Islet of Langerhans (tissue), 1 donor: Measurements from ENCODE around the gene CYP2B6.
"Not testable (repeated sequence)": the region's sequence is repeated elsewhere in the genome, so short reads cannot be mapped to it uniquely, and the experiment has no call there.

Experiments used
- FAIRE-seq: peaks from one replicate; lab custom pipeline; 2011; peaks lifted over from hg19 to GRCh38; lab: Jason Lieb, UNC

The CYP2B6 gene

GRCh38 chr19:40980743-40981442 lies 10.2 kb upstream of the CYP2B6 start:
- not testable (repeated sequence) for FAIRE-seq

- FAIRE-seq: no peak
These were observed 9.5 kb upstream of the CYP2B6 start for GRCh38 chr19:40981591-40981990.

DNA sequence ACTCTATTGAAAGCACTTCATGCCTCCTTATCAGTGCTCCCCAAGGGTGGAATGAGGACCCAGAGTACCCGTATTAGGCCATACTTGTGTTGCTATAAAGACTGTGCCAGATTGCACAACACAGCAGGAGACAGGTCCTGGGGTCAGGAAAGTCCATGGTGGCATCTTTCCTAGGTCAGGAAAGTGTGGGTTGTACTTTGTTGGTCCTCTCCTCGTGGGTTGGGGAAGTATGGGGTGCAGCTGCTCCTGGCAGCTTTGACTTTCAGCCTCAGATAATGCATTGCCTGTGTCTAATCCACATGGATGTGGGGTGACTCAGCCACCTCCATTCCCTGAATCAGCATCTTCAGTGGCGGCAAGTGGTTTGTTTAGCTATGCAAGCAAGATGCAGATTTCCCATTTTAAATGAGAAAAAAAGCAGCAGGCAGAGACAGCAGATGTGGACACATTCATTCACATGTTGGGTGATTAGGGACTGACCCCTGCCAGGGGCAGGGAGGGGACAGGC lies 8.4 kb upstream of the CYP2B6 start:
- FAIRE-seq: no peak

GRCh38 chr19:40989453-40989852 lies 1.6 kb upstream of the CYP2B6 start:
- no peak for FAIRE-seq

DNA sequence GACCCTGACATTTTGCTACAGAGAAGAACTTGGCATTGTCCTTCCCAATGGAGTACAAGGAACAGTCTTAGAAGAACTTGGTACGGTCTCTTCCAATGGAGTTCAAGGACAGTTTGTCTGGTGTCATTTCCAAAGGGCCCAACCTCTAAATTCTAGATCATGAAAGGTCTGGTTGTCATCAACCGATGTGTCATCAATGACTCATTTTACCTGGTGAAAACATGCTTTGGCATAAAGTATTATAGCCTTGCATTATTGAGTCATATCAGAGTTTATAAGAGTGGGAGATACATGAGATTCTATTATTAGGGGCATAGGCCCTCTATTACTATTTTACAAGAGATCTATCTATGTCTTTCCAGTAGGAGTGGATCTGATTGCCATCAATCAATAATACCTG lies 4.3 kb downstream of the CYP2B6 start:
- FAIRE-seq: no peak

- FAIRE-seq: not testable (repeated sequence)
These were observed 7.9 kb downstream of the CYP2B6 start for GRCh38 chr19:40999018-40999417.

- no peak for FAIRE-seq
These were observed 9.2 kb downstream of the CYP2B6 start for GRCh38 chr19:41000310-41000737.

DNA sequence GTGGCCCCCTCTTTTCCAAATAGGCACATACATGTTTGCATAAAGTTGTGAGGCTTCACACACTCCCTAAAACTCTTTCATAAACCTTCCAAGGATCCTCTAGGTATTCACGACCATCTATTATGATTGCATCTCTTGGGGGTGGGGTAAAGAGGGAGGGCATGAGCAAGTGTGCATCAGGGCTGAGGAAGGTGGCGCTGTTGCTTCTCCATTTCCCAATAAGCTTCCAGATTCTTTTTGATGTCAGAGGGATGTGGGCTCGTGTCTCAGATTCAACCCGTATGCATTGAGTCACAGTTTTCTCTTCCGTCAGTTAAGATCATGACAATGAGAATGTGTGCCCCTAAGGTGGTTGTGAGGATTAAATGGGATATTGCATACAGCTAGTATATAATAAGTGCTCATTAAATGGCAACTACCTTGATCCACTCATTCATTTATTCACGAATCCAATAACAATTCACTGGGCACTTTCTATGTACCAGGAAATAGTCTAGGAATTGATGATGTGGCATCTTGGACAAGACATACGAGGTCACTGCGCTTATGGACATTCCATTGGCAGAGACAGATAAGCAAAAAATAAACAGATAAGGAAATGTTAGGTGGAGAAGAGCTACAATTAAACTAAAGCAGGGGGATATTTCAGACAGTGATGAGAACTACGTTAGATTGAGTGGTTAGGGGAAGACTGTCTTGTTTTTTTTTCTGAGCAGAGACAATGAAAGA lies 10.3 kb downstream of the CYP2B6 start:
- FAIRE-seq: no peak

- not testable (repeated sequence) for FAIRE-seq
These were observed 12.6 kb downstream of the CYP2B6 start for GRCh38 chr19:41003656-41004055.

DNA sequence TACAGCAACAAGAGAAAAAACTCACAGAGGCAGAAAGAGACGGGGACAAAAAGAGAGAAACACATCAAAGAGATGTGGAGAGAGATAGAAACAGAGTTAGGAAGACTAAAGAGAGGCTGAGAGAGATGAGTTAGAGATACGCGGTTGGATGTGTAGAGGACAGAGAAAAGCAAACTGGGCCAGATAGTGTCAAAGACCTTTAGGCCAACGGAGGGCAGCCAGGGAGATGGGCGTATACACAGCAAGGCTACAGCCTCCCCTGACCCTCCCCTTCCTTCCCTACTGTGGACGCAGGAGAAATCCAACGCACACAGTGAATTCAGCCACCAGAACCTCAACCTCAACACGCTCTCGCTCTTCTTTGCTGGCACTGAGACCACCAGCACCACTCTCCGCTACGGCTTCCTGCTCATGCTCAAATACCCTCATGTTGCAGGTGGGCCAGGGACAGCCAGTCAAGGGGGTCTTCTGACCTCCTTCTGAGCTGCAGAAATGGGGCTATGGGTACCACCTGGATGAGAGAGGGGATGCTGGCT lies 18.7 kb downstream of the CYP2B6 start:
- no peak for FAIRE-seq

DNA sequence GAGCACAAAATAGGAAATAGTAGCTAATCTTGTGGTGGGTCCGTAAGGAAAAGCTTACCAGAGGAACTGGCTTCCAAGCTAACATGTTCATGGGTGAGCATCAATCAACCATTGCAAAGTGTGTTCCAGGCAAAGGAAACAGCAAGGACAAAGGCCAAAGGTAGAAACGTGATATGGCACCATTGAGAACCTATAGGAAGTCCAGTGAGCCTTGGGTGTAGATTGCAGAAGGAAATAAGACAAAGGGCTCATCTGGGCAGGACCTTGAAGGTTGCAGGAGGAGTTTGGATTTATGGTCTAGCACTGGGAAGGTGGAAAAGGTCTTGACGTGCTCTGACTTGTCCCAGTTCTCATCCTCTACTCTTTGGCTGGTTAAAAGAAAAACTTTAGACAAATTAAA lies 22.3 kb downstream of the CYP2B6 start:
- FAIRE-seq: no peak

- FAIRE-seq: no peak
These were observed 23.6 kb downstream of the CYP2B6 start for GRCh38 chr19:41014643-41015042.

GRCh38 chr19:41016488-41017071 lies 25.5 kb downstream of the CYP2B6 start:
- no peak for FAIRE-seq

GRCh38 chr19:41018736-41019290 lies 27.7 kb downstream of the CYP2B6 start:
- FAIRE-seq: no peak

- no peak for FAIRE-seq
These were observed 28.3 kb downstream of the CYP2B6 start for GRCh38 chr19:41019346-41019745.

- FAIRE-seq: no peak
These were observed 32.1 kb downstream of the CYP2B6 start for GRCh38 chr19:41023193-41023592.

- no peak for FAIRE-seq
These were observed 34.3 kb downstream of the CYP2B6 start for GRCh38 chr19:41025411-41025810.

DNA sequence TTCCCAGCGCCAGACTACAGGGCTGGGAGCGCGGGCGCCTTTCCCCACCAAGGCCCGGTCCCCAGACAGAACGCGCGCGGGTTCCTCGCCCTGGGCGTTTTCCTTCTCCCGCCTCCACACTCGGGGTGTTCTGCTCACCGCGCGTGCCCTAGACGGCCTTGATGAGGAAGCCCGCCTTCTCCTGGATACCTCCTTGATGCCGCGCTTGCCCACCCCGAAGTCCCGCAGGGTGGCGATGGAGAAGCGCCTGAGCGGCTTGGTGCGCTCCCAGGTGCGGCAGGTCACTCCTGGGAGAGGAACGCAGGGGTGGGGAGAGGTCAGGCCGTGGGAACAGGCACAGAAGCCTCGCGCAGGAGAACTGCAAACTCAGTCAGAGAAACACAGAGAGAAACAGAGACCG lies 34.8 kb downstream of the CYP2B6 start:
- FAIRE-seq: no peak

GRCh38 chr19:41027273-41027967 lies 36.3 kb downstream of the CYP2B6 start:
- no peak for FAIRE-seq

DNA sequence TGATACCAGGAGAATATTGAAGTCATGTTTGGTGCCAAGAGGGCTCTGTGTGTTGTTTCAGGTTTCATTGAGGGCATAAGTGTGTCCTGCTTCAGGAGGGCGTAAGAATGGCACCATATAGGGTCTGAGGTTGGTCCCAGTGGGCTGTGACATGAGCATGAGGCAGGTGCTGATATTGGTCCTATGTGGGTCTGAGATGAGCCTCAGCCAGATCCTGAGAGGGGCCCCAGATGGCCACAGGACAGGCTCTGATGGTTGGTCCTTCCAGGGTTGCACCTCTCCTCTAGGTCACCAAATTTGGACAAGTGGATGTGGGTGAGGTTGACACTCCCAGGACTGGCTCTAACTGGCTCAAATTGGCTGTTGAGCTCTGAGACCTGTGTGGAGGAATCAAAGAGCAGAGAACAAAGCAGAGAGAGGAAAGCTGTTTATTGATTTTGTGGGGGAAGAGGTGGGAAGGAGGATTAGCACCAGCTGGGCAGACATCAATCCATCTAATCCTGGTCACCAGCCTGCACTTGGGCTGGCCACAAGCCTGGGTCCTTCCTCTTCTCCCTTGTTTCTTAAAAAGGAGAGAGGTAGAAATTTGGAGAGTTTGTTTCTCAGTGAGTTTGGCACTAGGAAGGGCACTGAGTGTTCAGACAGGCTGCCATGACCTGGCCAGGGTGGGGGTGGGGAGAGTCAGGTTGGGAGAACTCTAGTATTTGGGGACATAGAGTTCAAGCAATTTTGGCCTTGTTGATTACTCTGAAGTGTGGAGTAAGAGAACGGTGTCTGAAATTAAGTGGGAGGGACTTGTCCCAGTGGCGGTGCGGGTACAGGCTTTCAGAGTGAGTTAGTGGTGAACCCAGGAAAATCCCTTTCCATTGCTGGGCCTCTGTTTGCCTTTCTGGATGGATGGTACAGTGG lies 38.7 kb downstream of the CYP2B6 start:
- no peak for FAIRE-seq

DNA sequence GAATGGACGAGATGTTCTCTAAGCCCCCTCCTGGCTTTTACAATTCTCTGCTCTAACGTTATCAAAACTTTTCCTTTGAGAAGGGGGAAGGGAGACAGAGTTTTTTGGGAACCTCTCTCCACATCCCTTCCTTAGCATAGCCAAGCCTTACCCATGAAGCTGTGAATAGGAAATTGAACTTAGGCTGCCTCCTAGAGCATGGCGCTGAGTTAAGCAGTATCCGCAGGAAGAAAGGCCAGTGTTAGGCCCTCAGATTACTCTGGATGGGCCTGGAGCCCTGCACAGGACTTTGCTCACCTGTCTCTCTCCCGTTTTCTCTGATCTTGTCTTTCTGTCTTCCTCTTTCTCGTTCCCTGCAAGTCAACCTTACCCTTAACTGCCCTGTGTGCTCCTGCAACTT lies 39.6 kb downstream of the CYP2B6 start:
- no peak for FAIRE-seq
